Thyroid gland (tissue), 4 donors: ENCODE results near the gene GOLGA3.

Experiments
- POLR2A ChIP-seq, 2 donors: fragments of 450-650 bp; IDR thresholded peaks; one replicate each; pipeline ENCODE4 v1.6.1; 2017; ENCODE audit warnings: antibody characterized with exemption in 2 of 2, mild to moderate bottlenecking in 2 of 2, moderate library complexity in 1 of 2
- TF ChIP-seq, protein P1 (sequence below), 6 experiments: fragments of 200-600 bp in 3 of 6; fragments of 450-650 bp in 3 of 6; sonication (generic) in 3 of 6; IDR thresholded peaks; one replicate each; pipeline ENCODE4 v1.5.1; 2016 to 2019; ENCODE audit warnings: antibody characterized with exemption in 6 of 6, mild to moderate bottlenecking in 2 of 6, inconsistent platforms in 1 of 6, moderate library complexity in 1 of 6

GRCh38 chr12:132786192-132786591 lies 42.5 kb downstream of the GOLGA3 start:
- TF ChIP-seq, protein P1, sequence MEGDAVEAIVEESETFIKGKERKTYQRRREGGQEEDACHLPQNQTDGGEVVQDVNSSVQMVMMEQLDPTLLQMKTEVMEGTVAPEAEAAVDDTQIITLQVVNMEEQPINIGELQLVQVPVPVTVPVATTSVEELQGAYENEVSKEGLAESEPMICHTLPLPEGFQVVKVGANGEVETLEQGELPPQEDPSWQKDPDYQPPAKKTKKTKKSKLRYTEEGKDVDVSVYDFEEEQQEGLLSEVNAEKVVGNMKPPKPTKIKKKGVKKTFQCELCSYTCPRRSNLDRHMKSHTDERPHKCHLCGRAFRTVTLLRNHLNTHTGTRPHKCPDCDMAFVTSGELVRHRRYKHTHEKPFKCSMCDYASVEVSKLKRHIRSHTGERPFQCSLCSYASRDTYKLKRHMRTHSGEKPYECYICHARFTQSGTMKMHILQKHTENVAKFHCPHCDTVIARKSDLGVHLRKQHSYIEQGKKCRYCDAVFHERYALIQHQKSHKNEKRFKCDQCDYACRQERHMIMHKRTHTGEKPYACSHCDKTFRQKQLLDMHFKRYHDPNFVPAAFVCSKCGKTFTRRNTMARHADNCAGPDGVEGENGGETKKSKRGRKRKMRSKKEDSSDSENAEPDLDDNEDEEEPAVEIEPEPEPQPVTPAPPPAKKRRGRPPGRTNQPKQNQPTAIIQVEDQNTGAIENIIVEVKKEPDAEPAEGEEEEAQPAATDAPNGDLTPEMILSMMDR (IDR thresholded peaks at IDR 0.05), result no peak
- no peak for TF ChIP-seq POLR2A (IDR thresholded peaks at IDR 0.05)
